Measurements from ENCODE around the gene RGS12. TPM values are rescaled to one million over a fixed set of nuclear protein-coding genes. Genes with fewer than 3 reads are reported as not detected.

RGS12 gene
- total and polyA plus RNA-seq, 2 donors (not counting 1 experiment from before 2014, with no cell fraction given), result 3.5 to 13.9 TPM

DNA sequence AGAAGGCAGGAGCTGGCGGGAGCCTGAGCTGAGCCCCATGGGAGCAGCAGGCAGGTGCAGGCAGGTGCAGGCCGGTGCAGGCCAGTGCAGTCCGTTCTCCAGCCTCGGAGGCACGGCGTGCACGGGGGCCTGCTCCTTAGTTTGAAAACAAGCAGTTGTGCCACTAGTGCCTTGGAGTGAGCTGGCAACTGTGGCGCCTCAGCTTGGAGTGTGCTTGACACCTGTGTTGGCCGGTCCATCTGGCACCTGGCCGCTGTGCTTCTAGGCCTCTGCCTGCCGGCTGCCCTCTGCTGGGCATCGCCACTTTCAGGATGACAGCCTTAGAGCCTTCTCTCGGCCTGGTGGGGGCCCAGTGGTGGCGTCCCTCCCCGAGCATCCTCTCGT, 47.9 kb downstream of the RGS12 start:
- Histone ChIP-seq H3K9ac (ENCODE audit: low read length) (no peak overlapping the region), H3K4me2 (replicated peaks; ENCODE audit: low read depth, low read length, poor library complexity, severe bottlenecking) (no peak overlapping the region), H4K20me1 (ENCODE audit: control insufficient read depth, insufficient read depth, low read length, poor library complexity, severe bottlenecking) (no peaks in the 10 kb centered on the region), H2AFZ (ENCODE audit: insufficient read depth, low read depth, low read length, poor library complexity, severe bottlenecking) (no peak overlapping the region), H3K4me3 (ENCODE audit: control extremely low read depth in 1 of 5, extremely low read depth in 1 of 5, insufficient read depth in 1 of 5, low read depth in 2 of 5, low read length in 4 of 5) (no peak overlapping the region), H3K36me3 (replicated peaks in 1 of 2; ENCODE audit: control extremely low read depth in 1 of 2, control insufficient read depth in 1 of 2, extremely low read depth in 1 of 2, insufficient read depth in 2 of 2, low read length in 1 of 2) (no peaks in the 10 kb centered on the region), H3K4me1 (ENCODE audit: control insufficient read depth in 2 of 2, insufficient read depth in 2 of 2, low read length in 2 of 2) (no peaks in the 10 kb centered on the region), H3K27me3 (replicated peaks in 1 of 4; ENCODE audit: control extremely low read depth in 1 of 4, control insufficient read depth in 3 of 4, insufficient read depth in 4 of 4, low read length in 3 of 4) (no peaks in the 10 kb centered on the region), H3K79me2 (ENCODE audit: control insufficient read depth, insufficient read depth, low read length) (no peaks in the 10 kb centered on the region), H3K27ac (ENCODE audit: low read length in 2 of 2) (no peak overlapping the region), H3K9me3 (ENCODE audit: control extremely low read depth in 1 of 3, control insufficient read depth in 2 of 3, insufficient read depth in 1 of 3, low read length in 2 of 3) (no peaks in the 10 kb centered on the region)
- no peak overlapping the region for H3K4me3 Mint-ChIP-seq
- ChIA-PET CTCF (no interaction called here), POLR2A (no interaction called here)
- DNase-seq (no peak), ATAC-seq (ENCODE audit: low read depth) (no peak)
- WGBS (ENCODE audit: insufficient coverage), result 92% methylated on average over 16 of the region's 16 CpGs
- intact Hi-C loops (cut with micrococcal nuclease), result no loop called here
- H3K27ac Mint-ChIP-seq, result no peak overlapping the region
- no peaks in the 10 kb centered on the region for H3K27me3 Mint-ChIP-seq
- no peaks in the 10 kb centered on the region for H3K9me3 Mint-ChIP-seq (ENCODE audit: insufficient read depth)
- no peaks in the 10 kb centered on the region for H3K4me1 Mint-ChIP-seq
- TF ChIP-seq EZH2 (IDR thresholded peaks at IDR 0.05; ENCODE audit: borderline replicate concordance, insufficient read depth, low read depth, low read length, poor library complexity, severe bottlenecking) (no peak), CTCF (IDR thresholded peaks at IDR 0.05) (no peak)

DNA sequence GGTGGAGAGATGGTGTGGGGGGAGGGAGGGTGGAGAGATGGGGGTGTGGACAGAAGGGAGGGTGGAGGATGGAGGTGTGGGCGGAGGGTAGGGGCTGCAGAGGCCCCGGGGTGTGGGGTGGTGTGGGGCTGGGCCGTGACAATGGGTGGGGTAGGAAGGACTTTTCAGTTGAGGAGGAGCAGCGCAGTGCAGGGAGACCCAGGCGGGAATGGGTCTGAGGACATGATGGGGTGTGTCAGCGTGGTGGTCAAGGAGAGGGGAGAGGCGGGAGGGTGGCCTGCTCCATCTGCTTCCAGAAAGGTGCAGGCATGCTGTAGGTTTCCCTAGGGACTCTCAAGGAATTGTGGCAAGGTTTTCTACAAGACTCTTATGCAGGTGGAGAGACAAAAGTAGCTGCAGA, 48.9 kb downstream of the RGS12 start:
- intact Hi-C loops (cut with micrococcal nuclease), result no loop called here
- no peak overlapping the region for H3K4me3 ChIP-seq (ENCODE audit: control extremely low read depth in 1 of 5, extremely low read depth in 1 of 5, insufficient read depth in 1 of 5, low read depth in 2 of 5, low read length in 4 of 5)
- H3K9me3 ChIP-seq (ENCODE audit: control extremely low read depth in 1 of 3, control insufficient read depth in 2 of 3, insufficient read depth in 1 of 3, low read length in 2 of 3), result no peaks in the 10 kb centered on the region
- no peak overlapping the region for H3K9ac ChIP-seq (ENCODE audit: low read length)
- no peaks in the 10 kb centered on the region for H3K36me3 ChIP-seq (replicated peaks in 1 of 2; ENCODE audit: control extremely low read depth in 1 of 2, control insufficient read depth in 1 of 2, extremely low read depth in 1 of 2, insufficient read depth in 2 of 2, low read length in 1 of 2)
- no peaks in the 10 kb centered on the region for H3K79me2 ChIP-seq (ENCODE audit: control insufficient read depth, insufficient read depth, low read length)
- H3K4me3 Mint-ChIP-seq, result no peak overlapping the region
- no peak overlapping the region for H3K4me2 ChIP-seq (replicated peaks; ENCODE audit: low read depth, low read length, poor library complexity, severe bottlenecking)
- ChIA-PET POLR2A (no interaction called here), CTCF (no interaction called here)
- H3K4me1 ChIP-seq (ENCODE audit: control insufficient read depth in 2 of 2, insufficient read depth in 2 of 2, low read length in 2 of 2), result peaks cover 0 to 4% of the 10 kb centered on the region in 2 donors
- H3K27ac Mint-ChIP-seq, result no peak overlapping the region
- no peak for TF ChIP-seq CTCF (IDR thresholded peaks at IDR 0.05)
- no peak for TF ChIP-seq EZH2 (IDR thresholded peaks at IDR 0.05; ENCODE audit: borderline replicate concordance, insufficient read depth, low read depth, low read length, poor library complexity, severe bottlenecking)
- no peaks in the 10 kb centered on the region for H3K27me3 Mint-ChIP-seq
- H2AFZ ChIP-seq (ENCODE audit: insufficient read depth, low read depth, low read length, poor library complexity, severe bottlenecking), result no peak overlapping the region
- no peaks in the 10 kb centered on the region for H4K20me1 ChIP-seq (ENCODE audit: control insufficient read depth, insufficient read depth, low read length, poor library complexity, severe bottlenecking)
- 75% methylated on average over 6 of the region's 7 CpGs for WGBS (ENCODE audit: insufficient coverage)
- ATAC-seq (ENCODE audit: low read depth), result no peak
- DNase-seq, result no peak
- no peaks in the 10 kb centered on the region for H3K9me3 Mint-ChIP-seq (ENCODE audit: insufficient read depth)
- no peaks in the 10 kb centered on the region for H3K27me3 ChIP-seq (replicated peaks in 1 of 4; ENCODE audit: control extremely low read depth in 1 of 4, control insufficient read depth in 3 of 4, insufficient read depth in 4 of 4, low read length in 3 of 4)
- H3K4me1 Mint-ChIP-seq, result peaks cover 7% of the 10 kb centered on the region
- no peak overlapping the region for H3K27ac ChIP-seq (ENCODE audit: low read length in 2 of 2)

All from B cell (primary cell).